ENCODE measurements around the gene CACNA1I. TPM values are rescaled to one million over a fixed set of nuclear protein-coding genes. Genes with fewer than 3 reads are reported as not detected.
"Not testable (repeated sequence)": the region's sequence is repeated elsewhere in the genome, so short reads cannot be mapped to it uniquely, and the experiment has no call there.

CACNA1I gene
- total RNA-seq = under 1 TPM; 0.34 to 0.58 TPM

GRCh38 chr22:39570665-39571064 lies at the start of gene CACNA1I:
CACNA1I (plus strand) TSS chr22:39570753; CDS start chr22:39570753, 0 bp downstream.
- peaks cover 0 to 3% of the 10 kb centered on the region in 2 donors for H3K36me3 Mint-ChIP-seq (ENCODE audit: insufficient read depth in 2 of 2)
- ATAC-seq (replicated peaks in 1 of 2) (no peak), DNase-seq (no peak)
- no peaks in the 10 kb centered on the region for H3K27me3 Mint-ChIP-seq (ENCODE audit: low read depth)
- H3K4me3 Mint-ChIP-seq = no peak within 1 kb of the TSS
- H3K4me1 Mint-ChIP-seq (ENCODE audit: low read depth) = peaks cover 11% of the 10 kb centered on the region
- H3K9me3 Mint-ChIP-seq = peaks cover 2 to 3% of the 10 kb centered on the region in 2 donors
- H3K27ac Mint-ChIP-seq = no peak within 1 kb of the TSS

- ATAC-seq (replicated peaks in 1 of 2); H3K9me3 Mint-ChIP-seq; H3K27me3 Mint-ChIP-seq (ENCODE audit: low read depth): not testable (repeated sequence)
- Mint-ChIP-seq H3K4me3 (peak overlapping the region; percentile 90 to 91), H3K36me3 (ENCODE audit: insufficient read depth in 2 of 2) (peaks cover 30 to 46% of the 10 kb centered on the region in 2 donors), H3K4me1 (ENCODE audit: low read depth) (peaks cover 59% of the 10 kb centered on the region), H3K27ac (peak overlapping the region; percentile 99)
- DNase-seq = peak; percentile 17 to 25
Observed at GRCh38 chr22:39521106-39521885, 49.3 kb upstream of the CACNA1I start.

- not testable (repeated sequence) for H3K9me3 Mint-ChIP-seq; H3K27me3 Mint-ChIP-seq (ENCODE audit: low read depth); DNase-seq; ATAC-seq (replicated peaks in 1 of 2)
- peaks cover 30 to 46% of the 10 kb centered on the region in 2 donors for H3K36me3 Mint-ChIP-seq (ENCODE audit: insufficient read depth in 2 of 2)
- peak overlapping the region; percentile 90 to 91 for H3K4me3 Mint-ChIP-seq
- H3K4me1 Mint-ChIP-seq (ENCODE audit: low read depth) = peaks cover 65% of the 10 kb centered on the region
- peak overlapping the region; percentile 99 for H3K27ac Mint-ChIP-seq
Observed at GRCh38 chr22:39522091-39522490, 48.5 kb upstream of the CACNA1I start.

GRCh38 chr22:39522567-39523300 lies 47.8 kb upstream of the CACNA1I start:
- Mint-ChIP-seq H3K27ac (peak overlapping the region; percentile 99), H3K27me3 (ENCODE audit: low read depth) (no peaks in the 10 kb centered on the region), H3K36me3 (ENCODE audit: insufficient read depth in 2 of 2) (peaks cover 30 to 48% of the 10 kb centered on the region in 2 donors), H3K4me1 (ENCODE audit: low read depth) (peaks cover 71% of the 10 kb centered on the region), H3K9me3 (no peaks in the 10 kb centered on the region), H3K4me3 (peak overlapping the region; percentile 90 to 91)
- ATAC-seq (replicated peaks in 1 of 2) (peak; percentile 1), DNase-seq (peak; percentile 38 to 62)

- no peaks in the 10 kb centered on the region for H3K9me3 Mint-ChIP-seq
- DNase-seq (peak; percentile 29 to 42), ATAC-seq (replicated peaks in 1 of 2) (peak in 1 of 2 donors; percentile 2)
- H3K4me3 Mint-ChIP-seq = peak overlapping the region; percentile 64 to 90
- H3K27me3 Mint-ChIP-seq (ENCODE audit: low read depth) = no peaks in the 10 kb centered on the region
- peak overlapping the region; percentile 90 for H3K27ac Mint-ChIP-seq
- H3K4me1 Mint-ChIP-seq (ENCODE audit: low read depth) = peaks cover 77% of the 10 kb centered on the region
- peaks cover 30 to 48% of the 10 kb centered on the region in 2 donors for H3K36me3 Mint-ChIP-seq (ENCODE audit: insufficient read depth in 2 of 2)
Observed at GRCh38 chr22:39524089-39524752, 46.3 kb upstream of the CACNA1I start.

GRCh38 chr22:39524753-39525657 lies 45.5 kb upstream of the CACNA1I start:
- peaks cover 30 to 51% of the 10 kb centered on the region in 2 donors for H3K36me3 Mint-ChIP-seq (ENCODE audit: insufficient read depth in 2 of 2)
- DNase-seq (peak in 1 of 2 donors; percentile 23), ATAC-seq (replicated peaks in 1 of 2) (peak in 1 of 2 donors; percentile 9)
- peak overlapping the region; percentile 7 to 64 for H3K4me3 Mint-ChIP-seq
- H3K27ac Mint-ChIP-seq = peak overlapping the region; percentile 90
- no peaks in the 10 kb centered on the region for H3K27me3 Mint-ChIP-seq (ENCODE audit: low read depth)
- no peaks in the 10 kb centered on the region for H3K9me3 Mint-ChIP-seq
- H3K4me1 Mint-ChIP-seq (ENCODE audit: low read depth) = peaks cover 84% of the 10 kb centered on the region

GRCh38 chr22:39525658-39525975 lies 44.9 kb upstream of the CACNA1I start:
- Mint-ChIP-seq H3K4me1 (ENCODE audit: low read depth) (peaks cover 90% of the 10 kb centered on the region), H3K27me3 (ENCODE audit: low read depth) (no peaks in the 10 kb centered on the region), H3K9me3 (no peaks in the 10 kb centered on the region), H3K36me3 (ENCODE audit: insufficient read depth in 2 of 2) (peaks cover 28 to 51% of the 10 kb centered on the region in 2 donors), H3K4me3 (peak overlapping the region; percentile 28 to 29), H3K27ac (peak overlapping the region; percentile 90)
- DNase-seq (no peak), ATAC-seq (replicated peaks in 1 of 2) (peak in 1 of 2 donors; percentile 4)

GRCh38 chr22:39526736-39527171 lies 43.8 kb upstream of the CACNA1I start:
- Mint-ChIP-seq H3K27ac (peak overlapping the region; percentile 59), H3K4me3 (peak overlapping the region in 1 of 2 donors; percentile 25), H3K9me3 (no peaks in the 10 kb centered on the region), H3K36me3 (ENCODE audit: insufficient read depth in 2 of 2) (peaks cover 20 to 45% of the 10 kb centered on the region in 2 donors), H3K4me1 (ENCODE audit: low read depth) (peaks cover 98% of the 10 kb centered on the region), H3K27me3 (ENCODE audit: low read depth) (no peaks in the 10 kb centered on the region)
- DNase-seq (peak; percentile 34 to 36), ATAC-seq (replicated peaks in 1 of 2) (peak; percentile 10 to 13)

- H3K4me3 Mint-ChIP-seq = peak overlapping the region; percentile 40 to 90
Observed at GRCh38 chr22:39527481-39527961, 43.0 kb upstream of the CACNA1I start.

GRCh38 chr22:39528080-39528661 lies 42.4 kb upstream of the CACNA1I start:
- Mint-ChIP-seq H3K4me3 (peak overlapping the region; percentile 81 to 90), H3K36me3 (ENCODE audit: insufficient read depth in 2 of 2) (peaks cover 9 to 31% of the 10 kb centered on the region in 2 donors), H3K4me1 (ENCODE audit: low read depth) (peaks cover 88% of the 10 kb centered on the region), H3K9me3 (no peaks in the 10 kb centered on the region), H3K27ac (peak overlapping the region; percentile 79), H3K27me3 (ENCODE audit: low read depth) (no peaks in the 10 kb centered on the region)
- ATAC-seq (replicated peaks in 1 of 2) (no peak), DNase-seq (peak in 1 of 2 donors; percentile 16)

More at GRCh38 chr22:39527481-39527961, 43.0 kb upstream of the CACNA1I start:
- Mint-ChIP-seq H3K4me1 (ENCODE audit: low read depth) (peaks cover 94% of the 10 kb centered on the region), H3K9me3 (no peaks in the 10 kb centered on the region), H3K27ac (peak overlapping the region; percentile 91), H3K27me3 (ENCODE audit: low read depth) (no peaks in the 10 kb centered on the region), H3K36me3 (ENCODE audit: insufficient read depth in 2 of 2) (peaks cover 12 to 38% of the 10 kb centered on the region in 2 donors)
- ATAC-seq (replicated peaks in 1 of 2) (no peak), DNase-seq (no peak)

- DNase-seq (peak; percentile 89 to 93), ATAC-seq (replicated peaks in 1 of 2) (peak; percentile 14 to 44)
- H3K4me1 Mint-ChIP-seq (ENCODE audit: low read depth) = peaks cover 83% of the 10 kb centered on the region
- peaks cover 6 to 28% of the 10 kb centered on the region in 2 donors for H3K36me3 Mint-ChIP-seq (ENCODE audit: insufficient read depth in 2 of 2)
- no peaks in the 10 kb centered on the region for H3K9me3 Mint-ChIP-seq
- peak overlapping the region; percentile 79 for H3K27ac Mint-ChIP-seq
- no peaks in the 10 kb centered on the region for H3K27me3 Mint-ChIP-seq (ENCODE audit: low read depth)
- H3K4me3 Mint-ChIP-seq = peak overlapping the region; percentile 81 to 90
Observed at GRCh38 chr22:39528681-39529486, 41.7 kb upstream of the CACNA1I start.
